HCT116 (cell line): ENCODE results near the gene AKAP1. TPM values are rescaled to one million over a fixed set of nuclear protein-coding genes. Genes with fewer than 3 reads are reported as not detected.

Source experiments
- ATAC-seq: fragments of 200-7000 bp; cut with Tn5 transposase; 2 replicates; pipeline ENCODE4 v1.9.1; 2020; ENCODE audit warnings: mild to moderate bottlenecking, moderate library complexity
- BruUV-seq: library from RNA; stranded (reverse); fragments of 400-500 nt; replicated peaks from 2 replicates; lab custom pipeline; 2021; lab: Mats Ljungman, UMichigan
- CTCF ChIA-PET: fragments of 300-600 bp; sonication (Branson Sonifier 250); formaldehyde crosslinking; loops from one replicate; lab custom pipeline; 2021; ENCODE audit warnings: antibody characterized with exemption; lab: Charles Lee
- POLR2A ChIA-PET: fragments of 300-600, 350-600 bp; sonication (Branson Sonifier 250); formaldehyde crosslinking; loops from one replicate; lab custom pipeline; 2021; ENCODE audit warnings: antibody characterized with exemption; lab: Charles Lee
- RAD21 ChIA-PET, 2 experiments: fragments of 300-600 bp; sonication (Branson Sonifier 250); formaldehyde crosslinking; loops; one replicate each; lab custom pipeline; 2023; ENCODE audit warnings: low total read pairs in 2 of 2; ENCODE audit not compliant: uncharacterized antibody in 2 of 2, unreplicated experiment in 2 of 2, low non-redundant PET in 1 of 2; lab: Charles Lee
- DNase-seq: peaks from one replicate; pipeline ENCODE4 v3.0.0-alpha.2; 2010; ENCODE audit warnings: low read depth, low spot score
- H2AFZ ChIP-seq: fragments of 200-600 bp; shearing (Covaris generic), sonication (generic); 2 replicates; pipeline ENCODE4 v1.6.1; 2017; ENCODE audit warnings: low read depth, mixed run types, mixed read lengths, antibody characterized with exemption, low read length; ENCODE audit not compliant: poor library complexity, severe bottlenecking
- H3K27ac ChIP-seq: 2 replicates; pipeline ENCODE4 v1.5.1; 2012; ENCODE audit warnings: low read depth, low read length
- H3K27me3 ChIP-seq: fragments of 200-600 bp; sonication (generic); 2 replicates; pipeline ENCODE4 v1.6.1; 2016; ENCODE audit warnings: mixed run types, low read length, mixed read lengths; ENCODE audit not compliant: insufficient read depth
- H3K36me3 ChIP-seq, 2 experiments: fragments of 200-500 bp in 1 of 2; fragments of 200-600 bp in 1 of 2; sonication (Bioruptor generic) in 1 of 2; sonication (generic) in 1 of 2; 2 replicates each; pipeline versions ENCODE4 v1.5.1 to v1.6.1; 2014 to 2016; ENCODE audit warnings: low read length in 2 of 2, inconsistent platforms in 1 of 2, mixed read lengths in 1 of 2, mixed run types in 1 of 2; ENCODE audit not compliant: insufficient read depth in 2 of 2, control insufficient read depth in 1 of 2
- H3K4me1 ChIP-seq, 2 experiments: fragments of 200-600 bp in 1 of 2; sonication (generic) in 1 of 2; 2 replicates each; pipeline versions ENCODE4 v1.5.1 to v1.6.1; 2012 to 2017; ENCODE audit warnings: low read length in 2 of 2, inconsistent platforms in 1 of 2, mild to moderate bottlenecking in 1 of 2, mixed read lengths in 1 of 2, mixed run types in 1 of 2, moderate library complexity in 1 of 2; ENCODE audit not compliant: insufficient read depth in 2 of 2, control insufficient read depth in 1 of 2
- H3K4me2 ChIP-seq: fragments of 200-600 bp; sonication (generic); 2 replicates; pipeline ENCODE4 v1.6.1; 2017; ENCODE audit warnings: mixed run types, low read length, mixed read lengths
- H3K4me3 ChIP-seq, 2 experiments: fragments of 200-600 bp in 1 of 2; sonication (generic) in 1 of 2; replicated peaks in 1 of 2; 2 replicates each; pipeline ENCODE4 v1.5.1; 2011 to 2016; ENCODE audit warnings: low read length in 2 of 2, control low read depth in 1 of 2, low read depth in 1 of 2, mild to moderate bottlenecking in 1 of 2, mixed read lengths in 1 of 2, mixed run types in 1 of 2
- H3K79me2 ChIP-seq: fragments of 200-600 bp; sonication (generic); 2 replicates; pipeline ENCODE4 v1.6.1; 2017; ENCODE audit warnings: mild to moderate bottlenecking, mixed run types, low read length, moderate library complexity, mixed read lengths; ENCODE audit not compliant: insufficient read depth
- H3K9ac ChIP-seq: fragments of 200-600 bp; sonication (generic); 2 replicates; pipeline ENCODE4 v1.6.1; 2016; ENCODE audit warnings: low read length, mixed read lengths
- H3K9me2 ChIP-seq: fragments of 200-600 bp; sonication (generic), shearing (Covaris generic); 2 replicates; pipeline ENCODE4 v1.6.1; 2017; ENCODE audit warnings: mixed run types, mild to moderate bottlenecking, moderate library complexity; ENCODE audit not compliant: insufficient read depth
- H3K9me3 ChIP-seq, 2 experiments: fragments of 200-500 bp in 1 of 2; fragments of 200-600 bp in 1 of 2; sonication (Bioruptor generic) in 1 of 2; sonication (generic) in 1 of 2; 2 replicates each; pipeline ENCODE4 v1.6.1; 2014 to 2017; ENCODE audit warnings: low read length in 2 of 2, mixed read lengths in 2 of 2, inconsistent platforms in 1 of 2, low read depth in 1 of 2, mild to moderate bottlenecking in 1 of 2, mixed run types in 1 of 2, moderate library complexity in 1 of 2; ENCODE audit not compliant: control insufficient read depth in 1 of 2, insufficient read depth in 1 of 2
- H4K20me1 ChIP-seq: fragments of 200-600 bp; sonication (generic), shearing (Covaris generic); 2 replicates; pipeline ENCODE4 v1.6.1; 2017; ENCODE audit warnings: mixed run types, mild to moderate bottlenecking, moderate library complexity; ENCODE audit not compliant: insufficient read depth
- CBX3 ChIP-seq: IDR thresholded peaks from 2 replicates; pipeline ENCODE4 v1.6.1; 2012; ENCODE audit warnings: low read depth
- EGR1 ChIP-seq: IDR thresholded peaks from 2 replicates; pipeline ENCODE4 v1.6.1; 2012; ENCODE audit warnings: low read depth
- EZH2 ChIP-seq: fragments of 200-600 bp; sonication (generic); IDR thresholded peaks from 2 replicates; pipeline ENCODE4 v1.6.1; 2017; ENCODE audit warnings: antibody characterized with exemption, mixed run types
- JUND ChIP-seq: IDR thresholded peaks from 2 replicates; pipeline ENCODE4 v1.6.1; 2012
- POLR2A ChIP-seq: IDR thresholded peaks from 2 replicates; pipeline ENCODE4 v1.7.0; 2011; ENCODE audit warnings: borderline replicate concordance; ENCODE audit not compliant: insufficient read depth, insufficient read length; ENCODE audit errors: extremely low read depth
- RAD21 ChIP-seq: IDR thresholded peaks from 2 replicates; pipeline ENCODE4 v1.6.1; 2012; ENCODE audit warnings: low read depth, mild to moderate bottlenecking
- SIN3A ChIP-seq: IDR thresholded peaks from 2 replicates; pipeline ENCODE4 v1.6.1; 2012; ENCODE audit warnings: low read depth
- SP1 ChIP-seq: IDR thresholded peaks from 2 replicates; pipeline ENCODE4 v1.6.1; 2012; ENCODE audit warnings: low read depth
- TCF7L2 ChIP-seq: IDR thresholded peaks from 2 replicates; pipeline ENCODE4 v1.7.0; 2011; ENCODE audit warnings: borderline replicate concordance, inconsistent platforms; ENCODE audit not compliant: insufficient read depth, insufficient read length; ENCODE audit errors: extremely low read depth
- YY1 ChIP-seq: IDR thresholded peaks from 2 replicates; pipeline ENCODE4 v1.6.1; 2011; ENCODE audit warnings: low read length, low read depth, moderate library complexity, mild to moderate bottlenecking; ENCODE audit not compliant: insufficient replicate concordance; ENCODE audit errors: extremely low read depth
- ZFX ChIP-seq: fragments of 450-650 bp; IDR thresholded peaks from 2 replicates; pipeline ENCODE4 v1.6.1; 2017
- ZNF274 ChIP-seq: fragments of 200-500 bp; sonication (Bioruptor generic); IDR thresholded peaks from 2 replicates; pipeline ENCODE4 v1.6.1; 2014; ENCODE audit warnings: mild to moderate bottlenecking, low read depth, low read length, inconsistent platforms
- intact Hi-C: fragments of 100-400 bp; cut with micrococcal nuclease; formaldehyde crosslinking; loops from 2 replicates; pipeline ENCODE4 v1.10.0; 2022
- total RNA-seq: library from RNA; stranded (reverse); gene quantifications from one replicate; pipeline ENCODE4 v1.2.1, GENCODE V29; 2021; ENCODE audit not compliant: unreplicated experiment
- TF ChIP-seq, protein P1 (sequence below): IDR thresholded peaks from 2 replicates; pipeline ENCODE4 v1.6.1; 2011; ENCODE audit warnings: mild to moderate bottlenecking, low read length, moderate library complexity; ENCODE audit not compliant: insufficient replicate concordance; ENCODE audit errors: extremely low read depth
- TF ChIP-seq, protein P2 (sequence below): IDR thresholded peaks from 2 replicates; pipeline ENCODE4 v1.6.1; 2012
- TF ChIP-seq, protein P3 (sequence below), 3 experiments: fragments of 200-600 bp in 1 of 3; sonication (generic) in 1 of 3; IDR thresholded peaks in 2 of 3; conservative IDR thresholded peaks in 1 of 3; 2 replicates each; pipeline ENCODE4 v1.5.1; 2012 to 2017; ENCODE audit warnings: low read depth in 2 of 3, low read length in 2 of 3, antibody characterized with exemption in 1 of 3, borderline replicate concordance in 1 of 3, control low read depth in 1 of 3, mild to moderate bottlenecking in 1 of 3, mixed read lengths in 1 of 3, mixed run types in 1 of 3, moderate library complexity in 1 of 3; ENCODE audit not compliant: insufficient read depth in 1 of 3
- TF ChIP-seq, protein P4 (sequence below): IDR thresholded peaks from 2 replicates; pipeline ENCODE4 v1.6.1; 2012
- TF ChIP-seq, protein P5 (sequence below): IDR thresholded peaks from 2 replicates; pipeline ENCODE4 v1.6.1; 2012; ENCODE audit warnings: low read depth

The AKAP1 gene
- total RNA-seq, 1 experiment from 2014 or later = 51.6 TPM

DNA sequence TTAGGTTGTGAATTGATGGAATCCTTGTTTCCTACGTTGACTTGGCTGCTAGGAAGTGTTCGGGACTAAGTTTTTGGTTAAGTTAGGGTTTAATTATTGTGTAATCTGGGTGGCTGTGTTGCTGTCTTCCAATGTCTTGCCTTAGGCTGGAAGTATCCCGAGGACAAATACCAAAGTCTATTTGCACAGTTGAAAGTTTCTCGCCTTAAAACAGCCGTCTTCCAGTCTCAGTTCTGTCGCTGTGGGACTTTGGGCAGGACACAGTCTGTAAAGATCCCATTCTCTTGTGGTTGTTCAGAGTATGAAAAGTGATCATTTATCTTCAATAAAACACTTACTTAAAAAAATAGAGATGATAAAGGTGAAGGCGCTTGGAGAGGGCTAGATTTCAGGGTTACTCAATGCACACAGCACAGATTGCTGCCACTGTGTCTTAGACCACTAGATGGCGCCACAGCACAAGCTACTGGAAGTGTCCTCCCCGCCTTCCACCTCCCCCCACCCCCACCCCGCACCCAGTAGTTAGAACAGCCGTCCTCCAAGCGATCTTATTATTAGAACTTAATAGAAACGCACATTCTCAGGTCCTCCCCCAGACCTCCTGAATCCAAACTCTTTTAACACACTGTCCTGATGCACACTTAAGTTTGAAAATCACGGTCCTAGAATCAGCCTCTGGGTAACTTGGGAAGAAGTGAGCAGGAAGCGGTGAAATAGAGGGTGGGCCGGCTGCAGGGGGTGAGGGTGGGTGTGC, 45.8 kb downstream of the AKAP1 start:
- BruUV-seq = no TSS peak
- Histone ChIP-seq H3K9me3 (no peaks in the 10 kb centered on the region), H3K9me2 (no peaks in the 10 kb centered on the region), H3K9ac (no peak overlapping the region), H3K27ac (no peak overlapping the region), H2AFZ (no peak overlapping the region), H3K36me3 (no peaks in the 10 kb centered on the region; a peak in 1 of 4 replicates), H3K4me1 (peaks cover 0 to 3% of the 10 kb centered on the region in 2 experiments; a peak in 1 of 4 replicates), H3K4me2 (peak overlapping the region; percentile 46), H3K4me3 (no peak overlapping the region; a peak in 1 of 4 replicates), H3K79me2 (no peaks in the 10 kb centered on the region), H4K20me1 (no peaks in the 10 kb centered on the region), H3K27me3 (no peaks in the 10 kb centered on the region)
- RAD21 ChIA-PET = interaction anchor here (0.6 to 0.8 kb wide), 3 partner anchors 112 to 617 kb away, joined by 3 to 7 read pairs (median 3); no protein-coding TSS in a partner anchor
- ATAC-seq = peak; percentile 97
- DNase-seq = peak; percentile 70
- CTCF ChIA-PET = interaction anchor here (0.6 to 3.8 kb wide), 14 partner anchors 24 to 982 kb away, joined by 3 to 24 read pairs (median 4); no protein-coding TSS in a partner anchor
- intact Hi-C loops = loop anchor here (1.0 to 5.0 kb wide), 7 partner anchors 310 to 1041 kb away; no protein-coding TSS in a partner anchor
- TF ChIP-seq, protein P1, sequence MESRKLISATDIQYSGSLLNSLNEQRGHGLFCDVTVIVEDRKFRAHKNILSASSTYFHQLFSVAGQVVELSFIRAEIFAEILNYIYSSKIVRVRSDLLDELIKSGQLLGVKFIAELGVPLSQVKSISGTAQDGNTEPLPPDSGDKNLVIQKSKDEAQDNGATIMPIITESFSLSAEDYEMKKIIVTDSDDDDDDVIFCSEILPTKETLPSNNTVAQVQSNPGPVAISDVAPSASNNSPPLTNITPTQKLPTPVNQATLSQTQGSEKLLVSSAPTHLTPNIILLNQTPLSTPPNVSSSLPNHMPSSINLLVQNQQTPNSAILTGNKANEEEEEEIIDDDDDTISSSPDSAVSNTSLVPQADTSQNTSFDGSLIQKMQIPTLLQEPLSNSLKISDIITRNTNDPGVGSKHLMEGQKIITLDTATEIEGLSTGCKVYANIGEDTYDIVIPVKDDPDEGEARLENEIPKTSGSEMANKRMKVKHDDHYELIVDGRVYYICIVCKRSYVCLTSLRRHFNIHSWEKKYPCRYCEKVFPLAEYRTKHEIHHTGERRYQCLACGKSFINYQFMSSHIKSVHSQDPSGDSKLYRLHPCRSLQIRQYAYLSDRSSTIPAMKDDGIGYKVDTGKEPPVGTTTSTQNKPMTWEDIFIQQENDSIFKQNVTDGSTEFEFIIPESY = no peak
- TF ChIP-seq, protein P2, sequence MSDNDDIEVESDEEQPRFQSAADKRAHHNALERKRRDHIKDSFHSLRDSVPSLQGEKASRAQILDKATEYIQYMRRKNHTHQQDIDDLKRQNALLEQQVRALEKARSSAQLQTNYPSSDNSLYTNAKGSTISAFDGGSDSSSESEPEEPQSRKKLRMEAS = no peak
- TF ChIP-seq, protein P3, sequence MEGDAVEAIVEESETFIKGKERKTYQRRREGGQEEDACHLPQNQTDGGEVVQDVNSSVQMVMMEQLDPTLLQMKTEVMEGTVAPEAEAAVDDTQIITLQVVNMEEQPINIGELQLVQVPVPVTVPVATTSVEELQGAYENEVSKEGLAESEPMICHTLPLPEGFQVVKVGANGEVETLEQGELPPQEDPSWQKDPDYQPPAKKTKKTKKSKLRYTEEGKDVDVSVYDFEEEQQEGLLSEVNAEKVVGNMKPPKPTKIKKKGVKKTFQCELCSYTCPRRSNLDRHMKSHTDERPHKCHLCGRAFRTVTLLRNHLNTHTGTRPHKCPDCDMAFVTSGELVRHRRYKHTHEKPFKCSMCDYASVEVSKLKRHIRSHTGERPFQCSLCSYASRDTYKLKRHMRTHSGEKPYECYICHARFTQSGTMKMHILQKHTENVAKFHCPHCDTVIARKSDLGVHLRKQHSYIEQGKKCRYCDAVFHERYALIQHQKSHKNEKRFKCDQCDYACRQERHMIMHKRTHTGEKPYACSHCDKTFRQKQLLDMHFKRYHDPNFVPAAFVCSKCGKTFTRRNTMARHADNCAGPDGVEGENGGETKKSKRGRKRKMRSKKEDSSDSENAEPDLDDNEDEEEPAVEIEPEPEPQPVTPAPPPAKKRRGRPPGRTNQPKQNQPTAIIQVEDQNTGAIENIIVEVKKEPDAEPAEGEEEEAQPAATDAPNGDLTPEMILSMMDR (IDR thresholded peaks at IDR 0.05 in 2 of 3, conservative IDR thresholded peaks at IDR 0.05 in 1 of 3; ENCODE audit: borderline replicate concordance in 1 of 3, insufficient read depth in 1 of 3, low read depth in 2 of 3, low read length in 2 of 3) = peak; percentile 65 to 86 (median 82)
- TF ChIP-seq RAD21 = peak; percentile 87
- TF ChIP-seq ZNF274 = no peak
- TF ChIP-seq EGR1 = no peak
- TF ChIP-seq EZH2 = no peak
- TF ChIP-seq CBX3 = no peak
- TF ChIP-seq ZFX = no peak
- TF ChIP-seq SIN3A = no peak
- TF ChIP-seq YY1 = peak; percentile 11
- no peak for TF ChIP-seq POLR2A
- TF ChIP-seq, protein P4, sequence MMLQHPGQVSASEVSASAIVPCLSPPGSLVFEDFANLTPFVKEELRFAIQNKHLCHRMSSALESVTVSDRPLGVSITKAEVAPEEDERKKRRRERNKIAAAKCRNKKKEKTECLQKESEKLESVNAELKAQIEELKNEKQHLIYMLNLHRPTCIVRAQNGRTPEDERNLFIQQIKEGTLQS = no peak
- TF ChIP-seq, protein P5, sequence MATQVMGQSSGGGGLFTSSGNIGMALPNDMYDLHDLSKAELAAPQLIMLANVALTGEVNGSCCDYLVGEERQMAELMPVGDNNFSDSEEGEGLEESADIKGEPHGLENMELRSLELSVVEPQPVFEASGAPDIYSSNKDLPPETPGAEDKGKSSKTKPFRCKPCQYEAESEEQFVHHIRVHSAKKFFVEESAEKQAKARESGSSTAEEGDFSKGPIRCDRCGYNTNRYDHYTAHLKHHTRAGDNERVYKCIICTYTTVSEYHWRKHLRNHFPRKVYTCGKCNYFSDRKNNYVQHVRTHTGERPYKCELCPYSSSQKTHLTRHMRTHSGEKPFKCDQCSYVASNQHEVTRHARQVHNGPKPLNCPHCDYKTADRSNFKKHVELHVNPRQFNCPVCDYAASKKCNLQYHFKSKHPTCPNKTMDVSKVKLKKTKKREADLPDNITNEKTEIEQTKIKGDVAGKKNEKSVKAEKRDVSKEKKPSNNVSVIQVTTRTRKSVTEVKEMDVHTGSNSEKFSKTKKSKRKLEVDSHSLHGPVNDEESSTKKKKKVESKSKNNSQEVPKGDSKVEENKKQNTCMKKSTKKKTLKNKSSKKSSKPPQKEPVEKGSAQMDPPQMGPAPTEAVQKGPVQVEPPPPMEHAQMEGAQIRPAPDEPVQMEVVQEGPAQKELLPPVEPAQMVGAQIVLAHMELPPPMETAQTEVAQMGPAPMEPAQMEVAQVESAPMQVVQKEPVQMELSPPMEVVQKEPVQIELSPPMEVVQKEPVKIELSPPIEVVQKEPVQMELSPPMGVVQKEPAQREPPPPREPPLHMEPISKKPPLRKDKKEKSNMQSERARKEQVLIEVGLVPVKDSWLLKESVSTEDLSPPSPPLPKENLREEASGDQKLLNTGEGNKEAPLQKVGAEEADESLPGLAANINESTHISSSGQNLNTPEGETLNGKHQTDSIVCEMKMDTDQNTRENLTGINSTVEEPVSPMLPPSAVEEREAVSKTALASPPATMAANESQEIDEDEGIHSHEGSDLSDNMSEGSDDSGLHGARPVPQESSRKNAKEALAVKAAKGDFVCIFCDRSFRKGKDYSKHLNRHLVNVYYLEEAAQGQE = no peak
- TF ChIP-seq JUND = no peak
- TF ChIP-seq TCF7L2 = no peak
- no peak for TF ChIP-seq SP1
- POLR2A ChIA-PET = interaction anchor here (0.6 to 1.0 kb wide), 2 partner anchors 617 to 653 kb away, joined by 3 read pairs; no protein-coding TSS in a partner anchor
